ENCODE data around the gene ELOVL6.
"Not testable (repeated sequence)": the region's sequence is repeated elsewhere in the genome, so short reads cannot be mapped to it uniquely, and the experiment has no call there.

The ELOVL6 gene

DNA sequence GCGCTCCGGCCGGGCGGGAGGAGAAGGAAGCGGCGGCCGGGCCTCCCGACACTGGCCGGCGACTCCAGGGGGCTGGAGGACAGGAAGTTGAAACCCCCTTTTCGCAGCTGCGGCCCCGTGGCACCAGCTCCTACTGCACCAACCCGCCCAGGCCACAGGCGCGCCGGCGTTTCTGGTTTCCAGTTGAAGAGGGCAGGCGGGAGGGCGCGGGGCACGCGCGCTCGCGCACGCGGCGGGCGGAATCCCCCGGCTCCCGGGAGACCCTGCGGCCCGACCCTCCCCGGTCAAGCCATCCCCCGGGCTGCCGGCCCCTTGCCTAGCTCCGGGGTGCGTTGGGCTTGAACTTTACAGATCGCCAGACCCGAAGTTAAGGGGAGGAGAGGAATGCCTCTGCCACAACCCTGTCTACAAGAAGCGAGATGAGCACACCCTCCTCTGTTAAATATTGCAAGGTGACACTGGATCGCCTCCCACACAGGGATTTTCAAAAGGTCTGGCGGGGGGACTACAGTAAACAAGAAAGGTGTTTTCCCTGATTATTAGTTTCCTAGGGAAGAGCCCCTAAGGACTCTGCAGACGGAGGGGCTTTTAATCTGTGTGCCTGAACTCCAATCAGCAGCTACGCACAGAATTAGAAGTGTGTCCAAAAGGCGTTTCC is 1.4 kb downstream of the ELOVL6 start:
- DNase-seq (ENCODE audit: low read depth in 3 of 3) = peak; percentile 10 to 53 (median 25)

DNA sequence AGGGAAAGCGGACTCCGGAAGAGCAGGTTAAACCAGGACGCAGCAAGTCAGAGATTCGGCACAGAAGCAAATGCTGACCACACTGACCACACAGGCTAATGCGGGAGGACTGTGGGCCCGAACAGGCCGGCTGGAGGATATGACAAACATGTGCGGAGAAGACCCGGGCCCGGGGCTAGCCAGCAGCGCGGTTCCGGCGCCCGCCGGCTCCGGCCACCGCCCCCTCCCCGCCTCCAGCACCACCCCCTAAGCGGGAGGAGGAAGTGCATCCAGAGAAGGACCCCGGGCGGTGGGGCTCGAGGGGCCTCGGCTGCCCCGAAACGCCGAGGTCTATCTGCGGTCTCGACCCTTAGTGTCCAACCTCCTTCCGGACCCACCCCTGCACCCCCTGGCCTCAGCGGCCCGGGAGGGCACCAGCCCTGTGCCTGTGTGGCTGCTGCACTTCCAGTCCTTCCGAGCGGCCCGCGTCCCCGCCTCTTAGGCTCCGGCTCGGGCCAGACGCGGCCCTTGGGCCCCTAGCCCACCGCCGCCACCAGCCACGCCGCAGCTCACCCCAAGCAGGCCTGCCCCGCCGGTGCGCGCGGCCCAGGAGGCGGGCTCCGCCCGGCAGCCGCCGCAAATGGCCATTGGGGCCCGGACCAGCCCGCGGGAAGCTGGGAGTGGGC is 2.1 kb downstream of the ELOVL6 start:
- DNase-seq (ENCODE audit: low read depth in 3 of 3) = peak in 2 of 3 experiments; percentile 15 to 50

- DNase-seq (ENCODE audit: low read depth in 3 of 3) = no peak
Observed at GRCh38 chr4:110195561-110196205, 2.7 kb downstream of the ELOVL6 start.

DNA sequence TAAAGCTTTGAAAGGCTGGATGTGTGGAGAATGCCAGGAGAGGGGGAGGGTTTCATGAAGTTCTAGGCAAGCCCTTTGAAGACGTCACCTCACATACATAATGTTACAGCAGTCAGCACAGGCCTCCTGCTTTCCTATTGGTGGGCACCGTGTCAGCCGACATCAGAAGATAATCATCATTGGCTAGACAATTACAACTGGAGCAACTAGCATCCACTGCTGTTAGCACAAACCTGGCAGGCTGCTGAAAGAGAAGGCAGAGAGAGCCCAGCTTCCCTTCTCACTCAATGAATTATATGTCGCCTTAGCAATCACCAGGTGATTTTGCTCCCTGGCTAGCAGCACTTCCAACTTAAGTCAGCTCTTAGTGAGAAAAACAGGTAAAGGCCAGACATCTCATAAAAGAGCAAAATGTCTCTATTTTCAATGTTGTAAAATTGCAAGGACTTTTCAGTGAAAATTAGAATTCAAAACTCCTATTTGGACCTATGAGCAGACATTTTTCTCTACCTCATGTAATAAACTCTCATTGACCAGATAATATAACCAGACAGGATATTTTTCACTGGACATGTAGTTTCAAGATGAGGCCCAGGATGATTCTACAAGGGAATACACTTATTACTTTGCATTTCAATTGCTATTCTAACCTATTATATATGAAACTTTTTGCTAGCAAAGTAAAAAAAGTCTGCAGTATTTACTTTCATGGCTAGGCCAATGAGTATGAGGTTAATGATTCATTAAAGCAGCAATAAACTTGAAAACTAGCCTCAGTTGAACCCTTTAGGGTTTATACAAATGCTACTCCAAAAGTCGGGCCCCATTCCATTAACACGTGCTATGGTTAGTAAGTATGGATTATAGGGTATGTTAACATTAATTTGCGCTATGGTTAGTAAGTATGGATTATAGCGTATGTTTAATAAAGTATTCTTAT is 4.3 kb downstream of the ELOVL6 start:
- peak; percentile 34 to 68 (median 56) for DNase-seq (ENCODE audit: low read depth in 3 of 3)

GRCh38 chr4:110193287-110193686 is 5.1 kb downstream of the ELOVL6 start:
- not testable (repeated sequence) for DNase-seq (ENCODE audit: low read depth in 3 of 3)

DNA sequence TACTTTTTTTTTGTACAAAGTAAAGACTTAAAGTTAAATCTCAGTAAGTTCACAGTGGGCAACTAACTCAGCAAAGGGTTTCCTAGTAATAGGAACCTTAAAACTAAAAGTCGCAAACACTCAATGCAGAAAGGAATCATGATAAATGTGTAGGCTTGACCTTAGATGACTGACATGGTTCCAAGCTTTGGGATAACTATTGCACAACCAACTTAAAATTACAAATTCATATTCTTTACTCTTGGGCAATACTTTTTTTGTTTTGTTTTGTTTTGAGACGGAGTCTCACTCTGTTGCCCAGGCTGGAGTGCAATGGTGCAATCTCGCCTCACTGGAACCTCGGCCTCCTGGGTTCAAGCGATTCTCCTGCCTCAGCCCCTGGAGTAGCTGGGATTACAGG is 8.2 kb downstream of the ELOVL6 start:
- no peak for DNase-seq (ENCODE audit: low read depth in 3 of 3)

GRCh38 chr4:110188113-110188512 is 10.3 kb downstream of the ELOVL6 start:
- no peak for DNase-seq (ENCODE audit: low read depth in 3 of 3)

- no peak for DNase-seq (ENCODE audit: low read depth in 3 of 3)
Observed at GRCh38 chr4:110184791-110185155, 13.6 kb downstream of the ELOVL6 start.

DNA sequence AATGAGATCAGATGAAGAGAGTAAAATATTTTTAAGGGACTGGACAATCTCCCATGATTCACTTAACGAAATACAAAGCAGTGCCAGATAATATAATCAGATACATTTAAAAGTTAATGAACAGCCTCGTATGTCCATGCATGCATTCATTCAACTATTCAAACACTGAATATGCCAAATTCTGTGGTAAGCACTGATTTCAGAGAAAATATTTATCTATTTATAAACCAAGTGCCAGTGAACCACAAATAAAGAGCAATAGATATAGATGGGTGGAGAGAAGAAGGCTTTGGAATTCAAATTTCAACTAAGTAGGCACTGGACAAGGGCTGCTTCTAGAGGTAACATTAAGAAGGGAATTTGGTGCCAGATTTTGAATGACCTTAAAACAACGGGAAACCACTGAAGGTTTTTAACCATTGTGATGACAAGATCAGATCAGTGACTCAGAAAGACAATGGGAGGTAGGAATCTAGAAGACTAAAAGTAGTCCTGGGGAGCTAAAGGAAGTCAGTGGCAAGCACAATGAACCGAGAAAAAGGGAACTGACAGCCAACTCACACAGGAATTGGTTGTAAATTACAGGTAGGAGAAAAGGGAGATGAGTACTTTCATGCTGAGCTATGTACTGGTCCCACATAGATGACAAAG is 14.2 kb downstream of the ELOVL6 start:
- no peak for DNase-seq (ENCODE audit: low read depth in 3 of 3)

DNA sequence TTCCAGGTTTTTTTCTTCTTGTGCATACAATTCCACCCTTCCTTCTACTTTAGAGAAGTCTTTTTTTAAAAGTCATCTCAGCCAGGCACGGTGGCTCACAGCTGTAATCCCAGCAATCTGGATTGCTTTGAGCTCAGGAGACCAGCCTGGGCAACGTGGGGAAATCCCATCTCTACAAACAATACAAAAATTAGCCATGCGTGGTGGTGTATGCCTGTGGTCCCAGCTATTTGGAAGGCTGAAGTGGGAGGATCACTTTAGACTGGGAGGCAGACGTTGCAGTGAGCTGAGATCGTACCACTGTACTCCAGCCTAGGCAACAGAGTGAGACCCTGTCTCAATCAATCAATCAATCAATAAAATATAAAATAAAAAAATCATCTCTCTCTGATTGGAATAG is 14.8 kb downstream of the ELOVL6 start:
- no peak for DNase-seq (ENCODE audit: low read depth in 3 of 3)

DNA sequence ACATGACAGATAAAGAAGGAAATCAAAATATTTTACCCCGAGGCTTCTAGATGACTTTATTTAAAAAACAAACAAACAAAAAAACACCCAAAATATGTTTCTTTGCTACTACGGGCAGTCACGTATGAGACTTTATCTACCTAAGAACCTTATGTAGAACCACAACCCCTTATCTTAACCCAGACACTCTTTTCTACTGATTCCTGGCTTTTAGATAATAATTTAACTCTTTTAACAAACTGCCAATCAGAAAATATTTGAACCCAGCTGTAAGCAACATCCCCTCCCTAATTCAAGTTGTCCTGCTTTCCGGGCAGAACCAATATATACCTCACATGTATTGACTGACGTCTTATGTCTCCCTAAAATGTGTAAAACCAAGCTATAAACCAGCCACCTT is 15.4 kb downstream of the ELOVL6 start:
- DNase-seq (ENCODE audit: low read depth in 3 of 3) = no peak

- DNase-seq (ENCODE audit: low read depth in 3 of 3) = no peak
Observed at GRCh38 chr4:110181890-110182289, 16.5 kb downstream of the ELOVL6 start.

GRCh38 chr4:110175634-110176033 is 22.8 kb downstream of the ELOVL6 start:
- DNase-seq (ENCODE audit: low read depth in 3 of 3) = no peak

DNA sequence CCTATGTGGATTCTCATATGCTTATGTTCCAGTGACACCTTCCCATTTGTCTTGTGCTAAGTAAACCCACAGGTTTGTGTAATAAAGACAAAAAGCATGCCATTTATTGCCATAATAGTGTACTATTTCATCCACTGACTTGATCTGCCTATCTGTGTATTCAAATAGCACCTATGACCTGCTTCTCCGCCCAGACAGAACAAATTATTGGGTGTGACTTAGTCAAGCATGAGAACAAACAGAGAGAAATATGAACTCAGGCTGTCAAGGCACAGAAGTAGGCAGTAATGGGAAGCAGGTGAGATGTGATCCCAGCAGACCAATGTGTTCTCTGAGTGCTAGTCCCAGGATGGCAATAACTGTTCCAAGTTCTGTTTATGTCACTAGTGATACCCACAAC is 25.4 kb downstream of the ELOVL6 start:
- DNase-seq (ENCODE audit: low read depth in 3 of 3) = no peak

GRCh38 chr4:110171971-110172370 is 26.4 kb downstream of the ELOVL6 start:
- DNase-seq (ENCODE audit: low read depth in 3 of 3) = no peak

GRCh38 chr4:110170861-110171260 is 27.6 kb downstream of the ELOVL6 start:
- DNase-seq (ENCODE audit: low read depth in 3 of 3) = no peak

- DNase-seq (ENCODE audit: low read depth in 3 of 3) = peak; percentile 32 to 46 (median 33)
Observed at GRCh38 chr4:110165382-110166286, 32.8 kb downstream of the ELOVL6 start.

- DNase-seq (ENCODE audit: low read depth in 3 of 3) = no peak
Observed at GRCh38 chr4:110164856-110165255, 33.6 kb downstream of the ELOVL6 start.

- no peak for DNase-seq (ENCODE audit: low read depth in 3 of 3)
Observed at GRCh38 chr4:110164251-110164650, 34.2 kb downstream of the ELOVL6 start.

GRCh38 chr4:110163327-110164069 is 34.9 kb downstream of the ELOVL6 start:
- DNase-seq (ENCODE audit: low read depth in 3 of 3) = no peak

Data from stimulated activated CD4-positive, alpha-beta T cell treated with anti-CD3 and anti-CD28 coated beads, TNF-alpha, amount 100 ng/mL, for 24 hours (primary cell).